ENCODE measurements around the gene RAB24.
"Not testable (repeated sequence)": the region's sequence is repeated elsewhere in the genome, so short reads cannot be mapped to it uniquely, and the experiment has no call there.

Gene RAB24

GRCh38 chr5:177291735-177292134, 11.8 kb downstream of the RAB24 start:
- no peak for DNase-seq

- DNase-seq = no peak
Measured at GRCh38 chr5:177290816-177291596, 12.5 kb downstream of the RAB24 start.

GRCh38 chr5:177288191-177288590, 15.3 kb downstream of the RAB24 start:
- DNase-seq = no peak

- DNase-seq = no peak
Measured at GRCh38 chr5:177276886-177277285, 26.6 kb downstream of the RAB24 start.

GRCh38 chr5:177275883-177276282, 27.6 kb downstream of the RAB24 start:
- DNase-seq = no peak

GRCh38 chr5:177271113-177271512, 32.4 kb downstream of the RAB24 start:
- no peak for DNase-seq

GRCh38 chr5:177270653-177271052, 32.9 kb downstream of the RAB24 start:
- no peak for DNase-seq

- no peak for DNase-seq
Measured at GRCh38 chr5:177269976-177270375, 33.5 kb downstream of the RAB24 start.

- DNase-seq = no peak
Measured at GRCh38 chr5:177269232-177269895, 34.2 kb downstream of the RAB24 start.

- no peak for DNase-seq
Measured at GRCh38 chr5:177265395-177265794, 38.1 kb downstream of the RAB24 start.

- no peak for DNase-seq
Measured at GRCh38 chr5:177264178-177264577, 39.3 kb downstream of the RAB24 start.

- no peak for DNase-seq
Measured at GRCh38 chr5:177261510-177261909, 42.0 kb downstream of the RAB24 start.

- DNase-seq = no peak
Measured at GRCh38 chr5:177260961-177261360, 42.6 kb downstream of the RAB24 start.

GRCh38 chr5:177258711-177259110, 44.8 kb downstream of the RAB24 start:
- DNase-seq = not testable (repeated sequence)

GRCh38 chr5:177256296-177256695, 47.2 kb downstream of the RAB24 start:
- no peak for DNase-seq

- no peak for DNase-seq
Measured at GRCh38 chr5:177253252-177253651, 50.3 kb downstream of the RAB24 start.

All from cerebellar nuclear complex (tissue), 1 donor.